HL-60/S4 treated with phorbol 12-myristate 13-acetate at 8.2 ng/mL for 4 days and 3 days (cell line): ENCODE results near the gene SLC30A2.

Source experiments
- in situ Hi-C: fragments of 300-500 bp; cut with MboI; formaldehyde crosslinking; loops from 2 replicates; pipeline ENCODE4 v1.15.0; 2022; ENCODE audit warnings: low sequenced_read_pairs

SLC30A2 gene

DNA sequence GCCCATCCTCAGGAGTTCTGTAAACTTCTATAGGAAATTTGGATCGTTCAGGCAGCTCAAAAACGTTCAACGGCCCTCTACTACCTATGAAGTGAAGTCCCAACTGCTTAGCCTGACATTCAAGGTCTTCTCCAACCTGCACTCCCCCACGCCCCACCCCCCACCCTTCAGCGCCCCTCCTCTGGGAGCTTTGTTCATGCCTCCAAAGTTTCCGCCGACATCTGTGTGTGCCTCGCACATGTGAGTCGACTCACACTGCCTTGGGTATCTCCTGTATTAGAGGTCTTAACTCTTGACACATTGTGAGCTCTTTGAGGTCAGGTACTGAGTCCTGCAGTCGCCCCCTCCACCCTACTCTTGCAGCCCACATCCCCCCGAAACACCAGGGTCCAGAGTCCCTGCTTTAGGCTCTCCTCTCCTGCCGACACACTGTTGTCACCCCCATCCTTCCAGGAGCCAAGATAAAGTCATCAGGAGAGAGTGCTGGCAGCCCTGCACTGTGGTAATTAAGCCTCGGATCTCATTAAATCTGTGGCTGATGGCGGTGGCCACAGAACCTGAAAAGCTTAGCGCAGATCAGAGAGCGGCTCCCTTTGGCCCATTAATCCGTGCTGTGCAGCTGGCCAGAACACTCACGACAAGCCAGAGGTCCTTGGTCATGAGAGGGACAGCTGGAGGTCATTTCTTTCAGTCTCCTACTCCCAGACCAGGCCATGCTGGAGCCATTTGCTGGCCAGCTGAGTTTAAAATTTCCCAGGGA lies 46.7 kb downstream of the SLC30A2 start:
- in situ Hi-C loops = no loop called here

DNA sequence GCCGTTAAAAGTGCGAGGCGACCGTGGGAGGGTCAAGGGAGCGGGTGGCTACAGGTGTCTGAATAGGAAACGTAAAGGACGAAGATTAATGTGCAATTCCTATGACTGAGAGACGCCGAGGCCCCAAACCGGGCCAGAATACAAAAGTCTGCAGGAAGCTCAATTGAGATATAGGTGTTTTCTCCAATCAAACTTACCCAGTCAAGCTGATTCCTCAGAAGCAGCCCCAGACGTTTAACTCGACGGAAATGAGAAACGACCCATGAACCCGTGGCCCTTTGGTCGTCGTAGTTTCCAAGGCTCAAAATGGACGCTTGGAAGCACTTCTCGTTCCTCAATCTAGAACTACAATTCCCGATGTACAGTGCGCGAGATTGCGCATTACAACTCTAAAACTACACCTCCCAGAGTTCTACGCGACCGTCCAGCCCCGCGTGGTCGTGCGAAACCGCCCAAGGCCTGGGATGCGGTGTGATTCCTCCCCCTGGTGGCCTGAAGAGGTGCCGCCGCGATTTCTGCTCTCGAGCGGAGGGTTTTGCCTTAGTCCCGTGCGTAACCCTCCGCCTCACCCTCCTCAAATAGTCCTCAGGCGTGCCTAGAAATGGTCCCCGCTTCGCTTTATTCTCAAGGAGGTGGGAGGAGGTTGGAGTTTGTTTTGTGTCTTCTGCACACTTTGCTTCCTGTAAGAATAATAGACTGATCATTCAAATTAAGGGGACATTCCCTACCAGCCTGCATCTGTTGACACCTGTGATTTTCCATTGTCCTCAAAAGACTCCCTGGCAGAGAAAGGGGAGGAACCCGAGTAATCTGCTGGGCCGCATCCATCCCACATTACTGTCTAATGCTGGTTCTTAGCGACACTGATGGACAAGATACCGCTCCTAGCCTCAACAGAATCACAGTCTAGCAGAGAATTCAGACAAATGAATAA lies 47.8 kb downstream of the SLC30A2 start, which contains the start of gene PAFAH2:
PAFAH2 (minus strand) TSS at position 236 of the 934 bp plus-strand sequence. CDS start 7,247 bp downstream, outside the sequence.
- in situ Hi-C loops = no loop called here

DNA sequence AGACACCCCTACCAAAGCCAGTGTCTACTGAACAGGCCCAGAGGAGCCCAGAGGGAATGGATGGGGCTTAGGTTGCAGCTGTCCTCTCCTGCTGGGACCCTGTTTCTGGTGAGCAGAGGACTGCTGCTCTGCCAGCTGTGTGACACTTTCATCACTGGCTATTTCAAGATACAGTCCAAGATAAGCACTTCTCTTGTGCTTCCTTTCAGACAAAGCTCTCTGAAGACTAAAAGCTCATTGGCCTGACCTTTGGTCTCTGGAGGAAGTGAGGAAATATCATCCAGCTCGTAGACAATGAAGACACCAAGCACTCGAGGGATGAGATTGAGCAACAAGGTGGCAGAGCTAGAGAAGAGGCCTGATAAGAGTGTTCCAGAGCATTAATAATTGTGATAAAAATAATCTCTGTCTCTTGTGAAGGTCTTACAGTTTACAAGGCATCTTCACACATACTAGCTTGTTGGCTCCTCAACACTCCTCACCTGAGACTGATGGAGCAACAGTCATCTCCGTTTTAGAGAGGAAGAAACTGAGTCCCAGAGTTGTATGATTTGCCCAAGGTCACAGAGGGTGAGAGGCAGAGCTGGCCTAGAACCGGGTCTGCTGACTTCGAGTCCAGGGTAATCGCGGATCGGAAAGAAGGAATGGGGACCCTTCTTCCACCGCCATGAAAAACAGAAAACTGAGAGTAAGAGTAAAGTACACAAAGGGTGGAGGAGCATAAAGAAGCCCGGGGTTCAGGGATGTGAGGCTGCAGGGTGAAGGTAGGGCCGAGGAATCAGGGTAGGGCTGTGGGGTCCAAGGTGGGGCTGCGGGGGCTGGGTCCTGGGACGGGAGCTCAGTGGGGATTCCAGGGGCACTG lies 48.7 kb downstream of the SLC30A2 start:
- in situ Hi-C loops = no loop called here

- in situ Hi-C loops = no loop called here
Measured at GRCh38 chr1:25994402-25995150, 51.3 kb downstream of the SLC30A2 start.

DNA sequence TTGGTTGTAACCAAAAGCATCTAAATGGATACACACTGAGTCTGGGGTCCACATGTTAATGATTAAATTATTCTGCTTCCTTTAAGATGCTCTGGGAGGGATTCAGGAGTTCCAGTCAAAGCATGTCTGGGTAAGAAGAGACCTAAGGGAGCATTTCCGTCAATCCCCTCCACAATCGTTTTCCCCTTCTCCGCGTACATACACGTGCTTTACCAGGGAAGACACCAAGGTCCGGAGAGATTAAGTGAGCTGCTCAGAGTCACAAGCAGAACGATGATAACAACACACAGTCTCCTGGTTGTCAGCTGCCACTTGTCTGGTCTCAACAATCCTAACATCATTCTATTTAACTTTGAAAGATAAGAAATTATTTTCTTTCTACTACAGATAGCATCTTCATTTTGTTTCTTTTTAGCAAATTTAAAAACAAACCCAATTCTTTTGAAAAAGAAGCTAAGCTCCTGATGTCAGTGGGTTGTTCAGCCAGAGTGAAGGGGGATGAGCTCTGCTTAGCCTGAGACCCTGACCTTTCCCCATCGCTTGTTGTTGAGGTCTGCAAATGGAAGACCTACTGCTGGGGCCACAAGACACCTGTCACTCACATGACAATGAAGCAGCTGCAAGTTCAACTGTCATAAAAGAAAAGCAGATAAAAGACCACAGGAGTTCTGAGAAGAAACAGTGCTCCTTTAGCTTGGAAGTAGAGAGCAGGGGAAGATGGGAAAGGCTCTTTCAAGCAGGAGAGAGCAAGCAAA lies 52.5 kb downstream of the SLC30A2 start:
- in situ Hi-C loops = no loop called here

DNA sequence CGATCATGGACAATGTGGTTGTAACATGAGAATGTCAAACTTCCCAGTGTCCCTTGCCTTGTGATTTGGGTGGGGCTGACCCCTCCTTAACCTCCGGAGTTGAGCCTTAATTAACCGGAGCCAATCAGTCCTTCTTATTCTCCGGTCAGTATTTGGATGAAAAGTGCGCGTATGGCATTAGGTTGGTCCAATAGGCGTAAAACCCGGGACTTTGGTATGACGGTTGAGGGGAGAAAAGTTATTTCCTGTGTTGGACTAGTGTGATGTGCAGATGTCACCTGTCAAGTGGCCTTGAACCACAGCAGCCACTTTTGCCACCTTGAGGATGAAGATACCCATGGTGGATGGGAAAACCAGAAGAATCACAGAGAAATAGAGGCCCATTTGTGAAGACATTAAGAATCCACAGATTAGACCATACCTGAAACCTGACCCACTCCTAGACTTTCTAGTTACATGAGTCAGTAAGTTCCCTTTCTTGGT lies 53.2 kb downstream of the SLC30A2 start:
- in situ Hi-C loops = no loop called here

DNA sequence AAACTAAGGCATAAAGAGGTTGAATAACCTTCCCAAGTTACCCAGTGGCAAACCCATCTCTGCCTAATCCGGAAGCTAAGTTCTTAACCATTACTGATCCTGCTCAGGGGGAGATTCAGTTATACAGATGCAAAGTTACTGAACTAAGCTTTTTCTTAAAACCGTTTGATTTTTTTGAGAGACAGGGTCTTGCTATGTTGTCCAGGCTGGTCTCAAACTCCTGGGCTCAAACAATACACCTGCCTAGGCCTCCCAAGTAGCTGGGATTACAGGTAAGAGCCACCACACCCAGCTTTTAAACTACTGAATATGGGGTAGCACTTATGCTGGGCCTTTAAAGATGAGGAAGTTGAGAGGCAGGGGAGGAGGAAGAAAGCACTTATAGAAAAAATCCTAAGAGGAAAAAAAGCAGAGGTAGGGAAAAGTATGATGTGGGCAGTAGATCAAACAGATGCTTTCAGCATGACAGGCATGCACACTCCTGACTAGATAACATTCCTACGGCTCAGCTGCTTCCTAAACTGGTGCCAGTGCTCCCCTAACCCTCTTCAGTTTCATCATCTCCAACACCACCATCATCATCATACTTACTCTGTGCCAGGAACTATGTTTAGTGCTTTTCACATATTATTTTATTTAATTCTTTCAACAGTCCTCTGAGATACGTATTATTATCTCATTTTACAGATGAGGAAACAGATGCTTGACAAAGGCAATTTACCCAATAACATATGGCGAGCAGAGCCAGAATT lies 53.8 kb downstream of the SLC30A2 start:
- in situ Hi-C loops = no loop called here

- in situ Hi-C loops = no loop called here
Measured at GRCh38 chr1:25990702-25991395, 55.1 kb downstream of the SLC30A2 start.

GRCh38 chr1:25990251-25990650 lies 55.7 kb downstream of the SLC30A2 start:
- in situ Hi-C loops = no loop called here

- in situ Hi-C loops = no loop called here
Measured at GRCh38 chr1:25989440-25990234, 56.3 kb downstream of the SLC30A2 start.

DNA sequence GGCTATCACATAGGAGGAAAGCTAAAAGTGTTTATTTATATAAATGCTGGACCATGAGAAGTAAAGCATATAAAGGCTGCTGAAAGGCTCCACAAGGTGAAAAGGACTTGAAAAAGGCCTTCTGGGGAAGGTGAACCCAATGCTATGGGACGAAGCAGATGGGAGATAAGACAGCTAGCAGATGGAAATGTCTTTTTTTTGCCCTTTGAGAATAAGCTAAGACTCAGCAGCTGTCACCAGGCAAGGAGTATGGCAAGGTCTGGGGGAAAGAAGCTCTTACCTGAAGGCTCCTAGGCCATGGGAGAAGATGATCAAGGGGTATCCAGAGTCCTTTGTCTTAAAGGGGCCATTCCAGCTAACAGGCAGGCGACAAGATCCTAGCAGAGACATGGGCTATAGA lies 58.0 kb downstream of the SLC30A2 start:
- in situ Hi-C loops = no loop called here
